IMR-90 (cell line): ENCODE measurements around the gene TUBA3E. TPM values are rescaled to one million over a fixed set of nuclear protein-coding genes. Genes with fewer than 3 reads are reported as not detected.

ENCODE experiments used
- ATAC-seq: fragments of 200-7000 bp; cut with Tn5 transposase; 2 replicates; pipeline ENCODE4 v1.9.1; 2020; ENCODE audit warnings: low read depth, mild to moderate bottlenecking, moderate library complexity
- BruUV-seq: library from RNA; stranded (reverse); fragments of 400-500 nt; replicated peaks from 2 replicates; lab custom pipeline; 2021; lab: Mats Ljungman, UMichigan
- CTCF ChIA-PET: fragments of 300-600 bp; formaldehyde crosslinking; extraction: SDS; loops from one replicate; lab custom pipeline; 2021; ENCODE audit warnings: antibody characterized with exemption; lab: Yijun Ruan, JAX
- POLR2A ChIA-PET: fragments of 300-600 bp; sonication (Branson Sonifier 250); formaldehyde crosslinking; loops from one replicate; lab custom pipeline; 2022; ENCODE audit warnings: antibody characterized with exemption; ENCODE audit not compliant: unreplicated experiment; lab: Charles Lee
- DNase-seq: peaks from one replicate; pipeline ENCODE4 v3.0.0; 2013
- H2AFZ ChIP-seq: replicated peaks from 2 replicates; pipeline ENCODE3; 2013; ENCODE audit warnings: low read length, mild to moderate bottlenecking; ENCODE audit not compliant: poor library complexity
- H2AK5ac ChIP-seq: 2 replicates; pipeline ENCODE4 v1.6.1; 2013; ENCODE audit warnings: low read depth, low read length, inconsistent platforms
- H2AK9ac ChIP-seq: replicated peaks from 2 replicates; pipeline ENCODE3; 2013; ENCODE audit warnings: mild to moderate bottlenecking, low read depth, low read length, moderate library complexity; ENCODE audit not compliant: poor library complexity
- H2BK120ac ChIP-seq: 2 replicates; pipeline ENCODE4 v1.6.1; 2013; ENCODE audit warnings: low read depth, low read length, inconsistent platforms
- H2BK15ac ChIP-seq: 3 replicates; pipeline ENCODE4 v1.6.1; 2013; ENCODE audit warnings: low read depth, low read length, inconsistent platforms
- H2BK20ac ChIP-seq: 2 replicates; pipeline ENCODE4 v1.6.1; 2013; ENCODE audit warnings: low read depth, mild to moderate bottlenecking, inconsistent platforms, low read length, moderate library complexity
- H2BK5ac ChIP-seq: 2 replicates; pipeline ENCODE4 v1.6.1; 2013; ENCODE audit warnings: mild to moderate bottlenecking, low read depth, low read length, inconsistent platforms; ENCODE audit not compliant: poor library complexity, severe bottlenecking
- H3K14ac ChIP-seq: replicated peaks from 2 replicates; pipeline ENCODE4 v1.6.1; 2013; ENCODE audit warnings: low read depth, low read length, inconsistent platforms
- H3K18ac ChIP-seq: 2 replicates; pipeline ENCODE4 v1.6.1; 2013; ENCODE audit warnings: low read depth, low read length, control low read depth
- H3K23ac ChIP-seq: 2 replicates; pipeline ENCODE4 v1.6.1; 2013; ENCODE audit warnings: low read depth, low read length, inconsistent platforms
- H3K27ac ChIP-seq: 2 replicates; pipeline ENCODE4 v1.5.1; 2013; ENCODE audit warnings: mild to moderate bottlenecking, control low read depth, low read length; ENCODE audit not compliant: insufficient read depth
- H3K27me3 ChIP-seq: 2 replicates; pipeline ENCODE4 v1.6.1; 2013; ENCODE audit warnings: low read length; ENCODE audit not compliant: control insufficient read depth, insufficient read depth
- H3K36me3 ChIP-seq: 2 replicates; pipeline ENCODE4 v1.6.1; 2013; ENCODE audit warnings: low read length, mixed read lengths; ENCODE audit not compliant: control insufficient read depth, insufficient read depth
- H3K4ac ChIP-seq: 2 replicates; pipeline ENCODE4 v1.6.1; 2013; ENCODE audit warnings: low read depth, low read length, inconsistent platforms
- H3K4me1 ChIP-seq: 2 replicates; pipeline ENCODE4 v1.6.1; 2013; ENCODE audit warnings: low read length, mixed read lengths; ENCODE audit not compliant: control insufficient read depth, insufficient read depth
- H3K4me2 ChIP-seq: 2 replicates; pipeline ENCODE4 v1.6.1; 2013; ENCODE audit warnings: low read depth, mild to moderate bottlenecking, control low read depth, low read length, moderate library complexity
- H3K4me3 ChIP-seq: 2 replicates; pipeline ENCODE4 v1.5.1; 2013; ENCODE audit warnings: low read depth, mild to moderate bottlenecking, control low read depth, low read length, moderate library complexity; ENCODE audit not compliant: insufficient read depth
- H3K56ac ChIP-seq: 2 replicates; pipeline ENCODE4 v1.6.1; 2013; ENCODE audit warnings: low read length, inconsistent platforms; ENCODE audit not compliant: insufficient read depth; ENCODE audit errors: extremely low read depth
- H3K79me1 ChIP-seq, 2 experiments: 2 replicates each; pipeline ENCODE4 v1.6.1; 2013; ENCODE audit warnings: low read length in 2 of 2, inconsistent platforms in 1 of 2, low read depth in 1 of 2
- H3K9ac ChIP-seq: 2 replicates; pipeline ENCODE4 v1.6.1; 2013; ENCODE audit warnings: low read depth, low read length, control low read depth
- H3K9me1 ChIP-seq: 2 replicates; pipeline ENCODE4 v1.6.1; 2013; ENCODE audit warnings: low read length, inconsistent platforms; ENCODE audit not compliant: insufficient read depth
- H3K9me3 ChIP-seq: 2 replicates; pipeline ENCODE4 v1.6.1; 2013; ENCODE audit warnings: low read length; ENCODE audit not compliant: control insufficient read depth, insufficient read depth
- H4K20me1 ChIP-seq: 2 replicates; pipeline ENCODE4 v1.6.1; 2013; ENCODE audit warnings: low read length, inconsistent platforms; ENCODE audit not compliant: insufficient read depth
- H4K5ac ChIP-seq: 2 replicates; pipeline ENCODE4 v1.6.1; 2013; ENCODE audit warnings: mild to moderate bottlenecking, low read depth, low read length, control low read depth
- H4K8ac ChIP-seq, 2 experiments: 2 replicates each; pipeline ENCODE4 v1.6.1; 2013; ENCODE audit warnings: low read depth in 2 of 2, low read length in 2 of 2, control low read depth in 1 of 2, inconsistent platforms in 1 of 2
- H4K91ac ChIP-seq: 2 replicates; pipeline ENCODE4 v1.6.1; 2013; ENCODE audit warnings: low read depth, low read length, inconsistent platforms; ENCODE audit not compliant: insufficient read depth
- BHLHE40 ChIP-seq: fragments of 150-350 bp; IDR thresholded peaks from 2 replicates; pipeline ENCODE4 v1.6.1; 2016; ENCODE audit warnings: mild to moderate bottlenecking, low read depth, low read length
- CEBPB ChIP-seq: IDR thresholded peaks from 2 replicates; pipeline ENCODE4 v1.6.1; 2012; ENCODE audit warnings: low read depth, low read length, improper control_type of control experiment
- CHD1 ChIP-seq: IDR thresholded peaks from 2 replicates; pipeline ENCODE4 v1.6.1; 2012; ENCODE audit warnings: low read depth, low read length, improper control_type of control experiment
- CTCF ChIP-seq: conservative IDR thresholded peaks from 2 replicates; pipeline ENCODE4 v1.5.1; 2012; ENCODE audit warnings: mild to moderate bottlenecking, low read depth, low read length, improper control_type of control experiment
- ELK1 ChIP-seq: fragments of 150-350 bp; IDR thresholded peaks from 2 replicates; pipeline ENCODE4 v1.6.1; 2016; ENCODE audit warnings: low read depth, mild to moderate bottlenecking, low read length, moderate library complexity, borderline replicate concordance
- FOS ChIP-seq: fragments of 150-350 bp; IDR thresholded peaks from 2 replicates; pipeline ENCODE4 v1.6.1; 2016; ENCODE audit warnings: low read depth, low read length
- MAFK ChIP-seq: IDR thresholded peaks from 2 replicates; pipeline ENCODE4 v1.6.1; 2012; ENCODE audit warnings: low read depth, low read length, improper control_type of control experiment
- MAZ ChIP-seq: IDR thresholded peaks from 2 replicates; pipeline ENCODE4 v1.6.1; 2012; ENCODE audit warnings: low read depth, mild to moderate bottlenecking, low read length, improper control_type of control experiment, moderate library complexity, borderline replicate concordance
- MXI1 ChIP-seq: IDR thresholded peaks from 2 replicates; pipeline ENCODE4 v1.6.1; 2012; ENCODE audit warnings: low read depth, mild to moderate bottlenecking, low read length, moderate library complexity, borderline replicate concordance
- NFE2L2 ChIP-seq: fragments of 150-350 bp; IDR thresholded peaks from 2 replicates; pipeline ENCODE4 v1.6.1; 2016; ENCODE audit warnings: low read depth, mild to moderate bottlenecking, low read length
- POLR2A ChIP-seq: IDR thresholded peaks from 2 replicates; pipeline ENCODE4 v1.6.1; 2012; ENCODE audit warnings: mild to moderate bottlenecking, low read depth, low read length
- RAD21 ChIP-seq: IDR thresholded peaks from 2 replicates; pipeline ENCODE4 v1.6.1; 2012; ENCODE audit warnings: low read length, improper control_type of control experiment
- RCOR1 ChIP-seq: IDR thresholded peaks from 2 replicates; pipeline ENCODE4 v1.6.1; 2012; ENCODE audit warnings: mild to moderate bottlenecking, low read length, improper control_type of control experiment; ENCODE audit not compliant: insufficient replicate concordance
- RFX5 ChIP-seq: IDR thresholded peaks from 2 replicates; pipeline ENCODE4 v1.8.0; 2012; ENCODE audit warnings: low read depth, mild to moderate bottlenecking, low read length, moderate library complexity
- SMC3 ChIP-seq: fragments of 150-350 bp; IDR thresholded peaks from 2 replicates; pipeline ENCODE4 v1.6.1; 2016; ENCODE audit warnings: low read depth, mild to moderate bottlenecking, antibody characterized with exemption, low read length, moderate library complexity
- WGBS, 2 experiments: methylation state at CpG; one replicate each; pipeline versions ENCODE4 v1.1.5 to v1.1.7; 2013; ENCODE audit warnings: missing lambda C conversion rate in 2 of 2; ENCODE audit not compliant: insufficient read length in 1 of 2; ENCODE audit errors: extremely low coverage in 2 of 2; 5-methylcytosine and 5-hydroxymethylcytosine counted together
- dilution Hi-C: fragments of 300-500 bp; cut with HindIII; formaldehyde crosslinking; loops from one replicate; pipeline ENCODE4 v1.14.3; 2018; ENCODE audit warnings: low sequenced_read_pairs; ENCODE audit not compliant: unreplicated experiment
- in situ Hi-C: fragments of 300-500 bp; cut with MboI; formaldehyde crosslinking; loops from 3 replicates; pipeline ENCODE4 v1.14.3; 2019; ENCODE audit warnings: low sequenced_read_pairs, inconsistent platforms, mixed read lengths
- intact Hi-C: fragments of 100-400 bp; cut with micrococcal nuclease; formaldehyde crosslinking; loops from 2 replicates; pipeline ENCODE4 v1.10.0; 2022
- polyA plus RNA-seq, 3 experiments: library from polyadenylated mRNA; depleted of rRNA; stranded (reverse); fragments of >200 nt; gene quantifications; 2 replicates each; pipeline ENCODE4 v1.2.3, GENCODE V29; 2012; ENCODE audit warnings: low replicate concordance in 1 of 3
- total RNA-seq: library from RNA; depleted of rRNA; stranded (reverse); fragments of >200 nt; gene quantifications from 2 replicates; pipeline ENCODE4 v1.2.3, GENCODE V29; 2012
- TF ChIP-seq, protein P1 (sequence below): fragments of 150-350 bp; IDR thresholded peaks from 2 replicates; pipeline ENCODE4 v1.6.1; 2017; ENCODE audit warnings: mild to moderate bottlenecking, antibody characterized with exemption, low read length, low read depth

The TUBA3E gene
- total and polyA plus RNA-seq, 2 of the 4 experiments (the other 2 are of a cell fraction), result not detected

DNA sequence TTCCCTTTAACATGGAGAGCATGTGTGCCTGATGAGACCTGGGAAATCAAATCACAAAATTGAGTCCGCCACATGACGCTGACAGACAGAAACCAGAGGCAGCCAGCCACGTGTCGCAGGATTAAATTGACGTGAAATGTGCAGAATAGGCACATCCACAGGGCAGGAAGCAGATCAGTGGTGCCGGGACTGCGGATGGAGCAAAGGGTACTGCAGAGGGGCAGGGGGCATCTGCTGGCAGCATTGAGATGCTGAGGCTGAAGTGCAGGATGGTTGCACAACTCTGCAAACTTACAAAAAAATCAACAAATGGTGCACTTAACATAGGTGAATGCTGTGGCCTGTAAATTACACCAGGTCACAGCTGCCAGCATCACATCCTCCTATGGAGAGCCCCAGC is 48.2 kb upstream of the TUBA3E start:
- Histone ChIP-seq H2BK20ac (no peak overlapping the region), H2BK15ac (no peak overlapping the region), H2AK9ac (no peak overlapping the region), H4K91ac (no peak overlapping the region), H2AFZ (no peak overlapping the region), H4K5ac (no peak overlapping the region), H3K18ac (no peak overlapping the region), H3K9ac (no peak overlapping the region), H3K27ac (no peak overlapping the region), H3K36me3 (no peaks in the 10 kb centered on the region), H2BK120ac (no peak overlapping the region), H3K56ac (no peak overlapping the region; the same call in 1 of the 2 replicates), H3K23ac (no peak overlapping the region), H3K4me2 (no peak overlapping the region), H3K14ac (no peak overlapping the region), H4K20me1 (no peaks in the 10 kb centered on the region), H2AK5ac (no peak overlapping the region), H4K8ac (no peak overlapping the region), H3K4ac (no peak overlapping the region), H3K9me1 (no peaks in the 10 kb centered on the region), H3K79me1 (no peaks in the 10 kb centered on the region), H3K4me1 (no peaks in the 10 kb centered on the region), H3K9me3 (no peaks in the 10 kb centered on the region), H2BK5ac (no peak overlapping the region), H3K4me3 (no peak overlapping the region), H3K27me3 (no peaks in the 10 kb centered on the region; the same call in 1 of the 2 replicates)
- in situ Hi-C loops, result no loop called here
- TF ChIP-seq CTCF (no peak), RCOR1 (no peak), MAFK (no peak), ELK1 (no peak), SMC3 (no peak), CHD1 (no peak), RAD21 (no peak), BHLHE40 (no peak), RFX5 (no peak), MAZ (no peak), MXI1 (no peak), POLR2A (no peak), NFE2L2 (no peak), FOS (no peak), CEBPB (no peak)
- TF ChIP-seq, protein P1, sequence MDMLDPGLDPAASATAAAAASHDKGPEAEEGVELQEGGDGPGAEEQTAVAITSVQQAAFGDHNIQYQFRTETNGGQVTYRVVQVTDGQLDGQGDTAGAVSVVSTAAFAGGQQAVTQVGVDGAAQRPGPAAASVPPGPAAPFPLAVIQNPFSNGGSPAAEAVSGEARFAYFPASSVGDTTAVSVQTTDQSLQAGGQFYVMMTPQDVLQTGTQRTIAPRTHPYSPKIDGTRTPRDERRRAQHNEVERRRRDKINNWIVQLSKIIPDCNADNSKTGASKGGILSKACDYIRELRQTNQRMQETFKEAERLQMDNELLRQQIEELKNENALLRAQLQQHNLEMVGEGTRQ, result no peak
- intact Hi-C loops, result no loop called here
- WGBS, 2 experiments, result no CpG with 5 or more reads among the region's 7 CpGs
- ATAC-seq (no peak), DNase-seq (no peak)
- dilution Hi-C loops, result no loop called here
- ChIA-PET POLR2A (no interaction called here), CTCF (no interaction called here)
- BruUV-seq, result no TSS peak
